Stimulated activated CD4-positive, alpha-beta T cell treated with anti-CD3 and anti-CD28 coated beads, TNF-alpha, amount 100 ng/mL, for 48 hours (primary cell): Measurements from ENCODE around the gene PRKAG2.

Experiments used
- DNase-seq, 3 donors: peaks; one replicate each; pipeline ENCODE4 v3.0.0-alpha.2; 2020; ENCODE audit warnings: low read depth in 3 of 3

The PRKAG2 gene

DNA sequence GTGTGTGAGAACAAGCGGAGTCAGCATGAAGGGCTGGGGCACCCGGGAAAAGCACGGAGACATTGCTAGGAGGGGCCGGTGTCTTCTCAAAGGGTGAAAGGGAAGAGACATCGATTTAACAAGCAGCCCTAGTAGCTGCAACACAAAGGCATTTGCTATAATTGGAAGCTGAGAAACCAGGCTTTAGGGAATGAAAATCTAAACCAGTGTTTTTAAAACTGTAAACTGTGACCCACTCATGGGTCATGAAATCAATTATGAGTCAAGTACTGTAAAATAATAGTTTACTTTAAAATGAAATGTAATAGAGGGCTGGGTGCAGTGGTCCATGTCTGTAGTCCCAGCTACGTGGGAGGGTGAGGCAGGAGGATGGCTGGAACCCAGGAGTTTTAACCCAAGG is 228.5 kb downstream of the PRKAG2 start:
- no peak for DNase-seq

DNA sequence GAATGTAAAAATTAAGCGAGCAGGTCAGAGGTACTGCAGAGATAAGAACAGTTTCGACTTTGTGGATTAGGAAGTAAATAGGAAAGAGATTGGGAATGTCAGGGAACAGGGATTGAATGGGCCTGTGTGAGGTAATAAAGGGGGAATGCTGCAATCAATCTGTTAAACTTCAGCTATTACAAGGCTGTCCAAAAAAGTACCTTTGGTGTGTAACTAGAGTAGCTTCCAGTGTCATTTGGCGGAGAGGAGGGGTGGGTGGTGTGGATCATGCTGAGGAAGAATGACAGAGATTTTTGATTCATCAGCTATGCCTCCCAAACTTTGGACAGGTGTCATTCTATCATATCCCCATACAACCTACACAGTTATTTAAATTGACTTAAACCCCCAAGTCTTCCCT is 229.0 kb downstream of the PRKAG2 start:
- DNase-seq = no peak

DNA sequence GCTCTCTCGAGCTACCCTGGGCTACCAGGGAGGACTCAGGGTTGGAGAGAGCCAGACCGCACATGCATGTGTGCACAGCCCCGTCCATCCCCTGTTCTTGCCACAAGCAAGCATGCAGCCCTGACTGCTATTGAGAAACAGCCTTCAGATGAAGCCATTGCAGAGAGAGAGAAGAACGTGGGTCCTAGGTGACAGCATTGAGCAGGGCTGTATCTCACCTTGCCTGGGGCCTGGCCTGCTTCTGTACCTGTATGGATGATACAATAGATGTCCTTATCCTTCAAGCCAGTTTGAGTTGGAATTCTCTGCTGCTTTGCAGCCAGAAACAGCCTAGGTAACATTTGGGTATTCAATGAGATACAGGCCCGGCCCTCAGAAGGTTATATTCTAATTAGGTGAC is 229.9 kb downstream of the PRKAG2 start:
- DNase-seq = no peak

DNA sequence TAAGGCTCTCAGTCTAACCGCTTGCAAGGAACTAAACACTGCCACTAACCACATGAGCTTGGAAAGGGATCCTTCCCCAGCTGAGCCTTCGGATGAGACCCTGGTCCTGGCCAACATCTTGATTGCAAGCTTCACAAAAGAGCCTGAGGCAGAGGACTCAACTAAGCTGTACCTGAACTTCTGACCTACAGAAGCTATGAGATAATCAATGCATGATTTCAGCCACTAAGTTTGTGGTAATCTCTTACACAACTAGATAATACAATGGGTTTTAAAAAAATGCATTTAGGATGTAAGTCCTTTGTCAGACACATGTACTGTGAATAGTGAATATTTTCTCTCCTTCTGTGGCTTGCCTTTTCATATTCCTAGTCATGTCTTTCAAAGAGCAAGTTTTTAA is 231.6 kb downstream of the PRKAG2 start:
- no peak for DNase-seq

DNA sequence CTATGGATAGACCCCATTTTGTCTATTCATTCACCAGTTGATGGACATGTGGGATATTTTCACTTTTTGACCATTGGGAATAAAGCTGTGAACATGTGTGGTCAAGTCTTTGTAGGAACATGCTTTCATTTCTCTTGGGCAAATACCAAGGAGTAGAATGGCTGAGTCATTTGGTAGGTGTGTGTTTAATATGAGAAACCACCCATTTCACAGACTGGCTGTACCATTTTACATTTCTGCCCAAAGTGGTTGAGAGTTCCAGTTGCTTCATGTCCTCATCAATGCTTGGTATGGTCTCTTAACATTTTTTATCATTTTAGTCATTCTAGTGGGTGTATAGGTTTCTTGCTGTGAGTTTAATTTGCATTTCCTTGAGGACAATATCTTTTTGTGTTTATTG is 232.4 kb downstream of the PRKAG2 start:
- no peak for DNase-seq

DNA sequence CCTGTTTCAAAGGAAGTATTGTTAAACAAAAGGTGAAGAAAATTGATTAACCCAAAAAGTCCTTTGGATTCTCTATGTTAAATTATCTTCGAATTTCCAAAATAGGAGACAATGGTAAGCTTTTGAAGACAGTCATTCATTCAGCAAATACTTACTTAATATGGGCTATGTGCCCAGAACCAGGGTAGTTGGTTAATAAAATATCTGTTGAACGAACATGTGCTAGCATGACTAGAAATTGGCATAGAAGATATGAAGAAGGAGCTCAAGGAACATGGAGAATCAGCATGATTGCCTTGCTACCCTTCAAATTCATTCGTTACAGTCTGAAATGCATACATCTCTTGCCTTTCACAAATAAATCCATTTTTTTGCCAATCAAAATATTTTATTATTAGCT is 234.2 kb downstream of the PRKAG2 start:
- no peak for DNase-seq

DNA sequence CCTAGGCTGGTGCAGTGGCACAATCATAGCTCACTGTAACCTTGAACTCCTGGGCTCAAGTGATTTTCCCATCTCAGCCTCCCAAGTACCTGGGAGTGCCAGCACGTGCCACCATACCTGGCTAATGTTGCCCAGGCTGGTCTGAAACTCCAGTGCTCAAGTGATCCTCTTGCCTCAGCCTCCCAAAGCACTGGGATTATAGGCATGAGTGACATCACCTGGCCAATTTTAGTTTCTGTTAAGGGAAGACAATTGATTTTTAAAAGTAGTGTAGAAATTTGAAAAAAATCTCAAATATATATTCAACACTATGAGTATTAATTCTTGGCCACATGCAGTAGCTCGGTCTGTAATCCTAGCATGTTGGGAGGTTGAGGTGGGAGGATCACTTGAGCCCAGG is 235.3 kb downstream of the PRKAG2 start:
- DNase-seq = no peak

DNA sequence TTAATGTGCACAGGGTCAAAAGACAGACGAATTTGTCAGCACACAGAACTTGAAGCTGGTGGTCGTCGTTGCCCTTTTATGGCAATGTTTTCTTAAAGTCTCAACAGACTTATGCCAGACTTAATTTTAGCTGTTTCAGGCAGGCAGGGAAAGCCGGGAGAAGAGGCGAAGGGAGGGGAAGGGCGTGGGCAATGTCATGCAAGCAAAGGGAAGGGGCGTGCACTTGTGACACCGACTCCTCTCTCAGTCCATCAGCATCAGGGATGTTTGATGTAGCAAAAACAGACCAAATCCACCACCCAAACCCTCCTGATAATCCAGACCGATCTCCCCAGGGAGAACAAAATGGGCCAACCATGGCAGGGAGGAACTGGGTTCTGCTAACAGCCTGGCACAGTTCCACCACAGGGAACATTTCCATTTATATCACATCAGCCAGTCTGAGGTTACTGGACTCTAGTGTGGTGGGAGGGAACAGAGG is 239.1 kb downstream of the PRKAG2 start:
- no peak for DNase-seq

DNA sequence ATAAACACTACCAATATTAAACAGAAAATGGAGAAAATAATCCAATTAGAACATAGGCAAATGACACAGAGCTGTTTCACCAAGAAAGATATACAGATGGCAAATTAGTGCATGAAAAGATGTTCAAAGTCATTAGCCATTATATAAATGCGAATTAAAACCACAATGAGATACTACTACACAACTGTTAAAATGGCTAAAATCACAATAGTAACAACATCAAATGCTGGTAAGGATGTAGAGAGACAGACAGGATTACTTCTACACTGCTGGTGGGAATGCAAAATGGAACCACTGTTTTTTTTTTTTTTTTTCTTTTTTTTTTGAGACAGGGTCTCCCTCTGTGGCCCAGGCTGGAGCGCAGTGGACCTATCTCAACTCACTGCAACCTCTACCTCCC is 242.3 kb downstream of the PRKAG2 start:
- no peak for DNase-seq

DNA sequence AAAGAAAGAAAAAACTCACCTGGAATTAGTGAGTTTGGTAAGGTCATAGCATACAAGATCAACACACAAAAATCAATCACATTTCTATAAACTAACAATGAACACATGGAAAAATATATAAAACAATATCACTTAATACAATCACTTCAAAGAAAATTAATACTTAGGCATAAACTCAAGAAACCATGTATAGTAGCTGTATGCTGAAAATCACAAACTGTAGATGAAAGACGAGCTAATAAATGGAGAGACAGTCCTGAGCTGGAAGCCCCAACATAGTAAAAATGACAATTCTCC is 243.5 kb downstream of the PRKAG2 start:
- DNase-seq = no peak

DNA sequence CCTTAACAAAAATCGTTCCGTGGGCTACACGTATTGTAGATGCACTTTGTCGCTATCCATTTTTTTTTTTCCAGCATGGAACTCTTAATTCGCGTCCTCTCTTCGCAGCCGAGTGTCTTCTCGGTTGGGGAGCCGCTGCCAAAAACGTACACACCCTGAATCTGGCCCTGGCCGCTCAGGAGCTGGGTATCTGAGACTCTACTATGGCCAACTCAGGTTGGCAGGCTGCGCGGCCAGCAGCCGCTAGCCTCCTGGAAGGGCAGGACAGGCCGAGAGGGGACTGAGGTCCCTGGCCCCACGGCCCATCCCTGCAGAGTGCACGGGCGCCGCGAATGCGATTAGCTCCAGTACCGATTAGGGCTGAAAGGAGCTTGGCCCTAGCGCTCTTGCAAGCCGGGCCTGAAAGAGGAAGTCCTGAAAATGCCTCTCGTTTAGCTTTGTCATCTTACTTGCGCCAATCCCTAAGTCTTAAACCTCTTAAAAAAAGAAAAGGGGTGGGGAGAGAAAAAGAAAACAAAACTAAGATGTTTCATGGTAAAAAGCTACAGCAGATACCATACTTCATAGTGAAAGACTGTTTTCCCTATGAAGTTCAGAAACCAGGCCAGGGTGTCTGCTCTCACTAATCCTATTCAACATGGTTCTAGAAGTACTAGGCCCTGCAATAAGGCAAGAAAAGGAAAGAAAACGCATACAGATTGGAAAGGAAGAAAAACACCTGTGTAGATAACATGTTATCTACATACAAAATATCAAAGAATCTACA is 244.0 kb downstream of the PRKAG2 start:
- peak in 2 of 3 donors; percentile 29 to 35 for DNase-seq

DNA sequence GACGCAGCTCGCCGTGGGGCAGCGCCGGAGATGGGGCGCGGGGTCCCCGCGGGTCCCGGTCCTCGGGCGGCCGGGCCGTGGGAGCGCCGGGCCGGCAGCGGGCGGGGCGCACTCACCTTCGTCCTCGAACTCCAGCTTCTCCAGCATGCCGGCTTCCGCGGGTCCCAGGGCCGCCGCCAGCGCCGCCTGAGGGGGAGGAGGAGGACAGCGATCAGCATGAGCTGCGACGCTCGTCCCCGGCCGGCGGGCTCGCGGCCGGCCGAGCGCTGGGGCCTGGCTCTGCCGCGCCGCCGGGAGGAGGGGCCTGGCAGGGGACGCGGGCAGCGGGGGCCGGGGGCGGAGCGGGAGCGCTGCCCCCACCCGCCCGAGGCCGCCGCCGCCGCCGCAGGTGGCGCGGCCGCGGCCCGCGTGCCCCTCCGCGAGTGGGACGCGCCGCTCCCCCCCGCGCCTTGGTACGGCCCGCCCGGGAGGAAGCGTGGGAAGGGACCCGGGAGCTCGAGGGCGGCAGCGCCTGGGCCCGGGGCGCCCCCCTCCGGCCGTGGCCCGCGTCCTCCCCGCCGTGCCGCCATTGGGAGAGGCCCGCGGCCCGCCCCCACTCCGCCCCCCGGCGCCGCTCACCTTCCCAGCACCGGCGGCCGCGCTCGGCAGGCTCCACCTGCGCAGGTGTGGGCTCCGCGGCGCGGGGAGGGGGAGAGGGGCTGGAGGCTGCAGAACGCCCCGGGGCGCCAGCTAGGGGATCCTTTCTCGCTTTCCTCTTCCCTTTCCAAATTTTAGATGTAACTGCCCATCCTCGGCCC is 244.8 kb downstream of the PRKAG2 start:
- DNase-seq = peak; percentile 63 to 82 (median 73)

DNA sequence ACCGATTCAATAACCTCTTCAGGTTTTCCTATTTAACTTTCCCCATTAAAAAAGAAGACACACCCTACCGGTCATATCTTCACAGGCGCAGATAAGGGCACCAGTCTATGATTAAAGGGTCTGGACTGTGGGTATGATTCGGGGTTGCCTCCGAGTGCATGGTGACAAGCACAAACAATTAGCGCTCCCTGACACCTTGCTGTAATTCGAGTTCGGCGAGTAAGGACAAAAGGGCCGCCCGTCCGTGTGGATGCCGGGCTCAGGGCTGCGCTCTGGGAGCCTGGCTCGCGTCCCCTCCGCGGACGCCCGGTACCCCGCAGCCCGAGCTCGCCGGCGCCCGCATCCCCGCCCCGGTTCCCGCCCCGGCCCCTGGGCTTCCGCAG is 245.4 kb downstream of the PRKAG2 start:
- peak in 2 of 3 donors; percentile 4 to 11 for DNase-seq

DNA sequence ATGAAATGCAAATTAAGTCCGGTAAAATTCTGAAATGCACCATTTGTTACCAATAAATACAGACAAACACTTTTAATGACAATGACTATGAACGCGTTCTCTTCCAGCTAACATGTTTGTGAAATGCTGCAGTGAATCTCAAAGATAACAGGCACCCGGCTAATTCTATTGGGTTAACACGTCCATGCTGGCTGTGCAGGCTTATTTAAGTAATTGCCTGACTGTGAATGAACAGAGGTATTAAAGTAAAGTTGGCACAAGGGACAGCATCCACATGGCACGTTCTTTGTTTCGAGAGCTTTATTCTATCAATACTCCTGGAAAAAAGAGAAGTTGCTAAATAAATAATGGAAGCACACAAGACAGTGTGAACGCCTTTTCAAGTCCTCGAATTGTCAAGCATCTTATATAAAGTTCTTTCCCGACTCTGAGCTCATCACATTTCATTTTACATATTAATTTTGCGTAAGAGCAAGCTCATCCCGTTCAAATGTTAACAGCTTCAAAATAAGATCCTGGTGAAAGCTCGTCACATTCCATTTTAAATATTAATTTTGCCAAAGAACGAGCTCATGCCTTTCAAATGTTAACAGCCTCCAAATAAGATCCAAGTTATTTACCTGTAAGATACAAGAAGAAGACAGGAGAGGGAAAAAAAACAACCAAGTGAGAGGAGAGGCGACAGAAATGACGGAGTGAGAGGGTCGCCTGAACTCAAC is 245.9 kb downstream of the PRKAG2 start:
- DNase-seq = no peak

DNA sequence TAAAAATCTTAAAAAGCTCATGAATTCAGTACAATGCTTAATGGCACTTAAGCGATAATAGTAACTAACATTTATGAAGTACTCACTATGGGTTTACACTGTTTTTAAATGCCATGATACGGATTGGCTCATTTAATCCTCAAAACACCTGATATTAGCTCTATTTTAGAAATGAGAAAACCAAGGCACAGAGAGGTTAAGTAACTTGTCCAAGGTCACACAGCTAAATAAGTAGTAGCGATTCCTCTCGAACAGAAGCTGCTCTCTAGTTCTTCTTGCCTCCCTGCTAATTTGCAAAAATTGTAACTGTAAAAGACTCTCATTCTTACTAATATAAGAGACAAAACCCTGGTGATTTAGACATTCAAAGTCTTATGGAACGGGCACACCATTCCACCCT is 246.6 kb downstream of the PRKAG2 start:
- DNase-seq = no peak

DNA sequence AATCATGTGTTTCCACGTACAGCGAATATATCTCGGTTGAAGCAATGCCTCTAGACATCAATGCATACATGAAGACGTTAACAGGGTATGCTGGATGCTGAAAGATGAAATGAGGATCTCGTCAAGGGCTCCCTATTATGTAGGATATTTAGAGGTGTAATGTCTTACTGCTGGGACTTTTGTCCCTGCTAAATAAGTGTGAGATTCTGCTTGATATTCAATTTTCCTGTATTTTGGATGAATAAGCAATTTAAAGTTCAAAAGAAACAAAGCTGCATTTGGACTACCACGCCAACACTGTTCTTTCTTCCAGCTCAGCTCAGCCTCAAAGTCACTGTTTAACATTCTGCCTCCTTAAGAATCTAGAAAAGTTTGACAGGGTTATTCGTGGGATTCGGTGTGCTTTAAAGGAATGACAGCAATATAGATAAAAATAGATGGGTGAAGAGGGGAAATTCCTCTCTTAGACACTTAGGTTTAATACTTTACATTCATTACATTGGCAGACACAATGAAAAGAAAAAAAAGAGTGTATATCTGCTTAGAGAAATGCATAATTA is 247.1 kb downstream of the PRKAG2 start:
- no peak for DNase-seq

DNA sequence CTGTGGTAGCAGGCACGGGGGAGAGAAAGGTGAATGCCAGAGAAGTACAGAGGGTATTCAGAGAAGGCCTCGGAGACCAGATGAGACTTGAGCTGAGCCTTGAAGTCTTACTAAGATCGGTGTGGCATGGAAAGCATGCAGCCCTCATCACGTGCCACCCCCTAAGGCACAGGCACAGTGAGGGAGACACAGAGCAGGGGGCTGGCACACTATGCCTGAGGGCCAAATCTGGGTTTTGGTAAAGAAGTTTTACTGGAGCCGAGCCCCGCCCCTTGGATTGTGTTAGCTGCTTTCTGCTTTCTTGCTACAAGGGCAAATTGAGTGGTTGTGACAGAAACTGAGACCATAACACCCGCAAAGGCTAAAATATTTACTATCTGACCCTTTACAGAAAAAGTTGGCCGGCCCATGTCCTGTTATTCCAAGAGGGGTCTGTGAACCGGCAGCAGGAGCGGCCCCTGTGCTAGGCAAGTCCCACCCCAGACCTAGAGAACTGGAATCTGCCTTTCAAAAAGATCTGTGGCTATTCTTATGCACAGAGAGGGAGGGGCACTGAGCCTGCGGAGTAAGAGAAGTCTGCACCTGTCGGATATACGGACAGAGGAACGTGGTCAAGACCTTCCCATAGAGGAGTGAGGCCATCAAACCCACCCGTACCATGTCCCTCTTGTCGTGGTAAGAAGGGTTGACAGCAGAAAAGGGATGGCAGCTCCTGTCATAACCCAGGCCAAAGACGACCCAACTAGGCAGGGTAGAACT is 247.9 kb downstream of the PRKAG2 start:
- no peak for DNase-seq

DNA sequence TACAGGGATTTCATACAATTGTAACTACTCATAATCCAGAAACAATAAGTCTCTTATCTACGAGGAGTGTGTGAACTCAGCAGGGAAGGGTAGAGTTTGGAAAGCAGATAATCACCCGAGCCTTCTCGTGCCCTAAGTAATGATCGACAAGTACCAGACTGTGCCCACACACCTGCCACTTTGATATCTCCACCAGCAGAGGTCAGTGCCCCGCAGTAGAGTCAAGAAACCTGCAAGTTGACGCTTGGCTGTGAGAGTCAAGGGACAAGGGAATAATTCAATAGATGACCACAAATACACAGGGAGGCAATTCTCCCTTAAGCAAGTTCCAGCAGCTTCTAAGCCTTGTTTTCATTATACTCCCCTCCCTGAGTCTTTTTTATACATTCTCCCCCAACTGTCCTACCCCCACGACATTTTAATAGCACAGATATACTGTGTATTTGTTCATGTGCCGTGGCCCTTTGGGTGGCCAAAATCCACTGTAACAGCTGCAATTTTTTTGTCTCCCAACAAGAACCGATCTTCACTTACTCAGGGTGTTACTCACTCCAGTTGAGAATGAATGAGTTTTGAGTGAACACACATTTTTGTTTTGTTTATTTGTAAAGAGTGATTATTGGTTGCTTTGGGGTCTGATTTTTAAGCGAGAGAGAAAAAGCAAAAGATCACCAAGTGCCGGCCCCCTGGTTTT is 250.3 kb downstream of the PRKAG2 start:
- peak in 1 of 3 donors; percentile 7 for DNase-seq

DNA sequence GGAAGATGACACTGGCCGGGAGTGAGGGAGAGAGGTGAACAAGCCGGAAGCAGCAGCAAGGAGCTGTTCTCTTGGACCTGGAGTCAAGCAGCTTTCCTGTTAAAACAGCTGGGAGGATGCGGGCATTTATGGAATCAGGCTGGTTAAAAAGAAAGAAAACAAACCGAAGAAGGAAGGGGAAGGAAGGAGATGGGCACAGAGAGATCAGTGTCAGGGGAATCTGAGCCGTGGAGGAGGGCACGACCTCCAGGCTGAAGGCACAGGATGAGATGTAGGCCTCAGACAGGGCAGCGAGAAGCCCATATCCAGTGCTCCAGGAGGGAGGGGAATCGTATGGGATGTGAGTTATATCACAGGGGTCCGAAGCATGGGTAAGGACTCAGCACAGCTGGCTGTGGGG is 251.3 kb downstream of the PRKAG2 start:
- DNase-seq = no peak

DNA sequence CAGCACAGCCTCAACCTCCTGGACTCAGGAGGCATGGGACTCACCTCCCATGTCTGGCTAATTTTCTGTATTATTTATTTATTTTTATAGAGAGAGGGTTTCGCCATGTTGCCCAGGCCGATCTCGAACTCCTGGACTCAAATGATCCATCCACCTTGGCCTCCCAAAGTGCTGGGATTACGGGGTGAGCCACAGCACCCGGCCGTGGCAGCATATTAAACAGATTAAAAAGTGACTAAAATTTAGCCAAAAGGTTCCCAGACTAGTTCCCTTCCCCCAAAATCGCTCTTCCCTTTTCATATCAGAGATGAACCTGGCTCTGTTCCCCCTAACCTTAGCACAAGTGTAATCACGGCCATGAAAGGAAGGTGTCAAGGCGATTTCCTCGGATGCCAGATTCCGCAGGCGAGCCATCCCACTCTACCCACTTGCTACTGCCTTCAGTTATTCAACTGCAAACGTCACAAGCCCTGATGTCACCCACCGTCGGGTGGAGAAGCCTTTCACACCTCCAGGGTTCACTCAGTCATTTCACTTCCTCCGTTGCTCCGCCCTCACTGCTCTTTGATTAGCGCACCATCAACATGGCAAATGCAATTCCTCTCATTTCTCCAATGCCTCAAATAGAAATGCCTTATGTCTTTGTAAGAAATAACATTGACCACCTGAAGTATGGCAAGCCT is 252.5 kb downstream of the PRKAG2 start:
- no peak for DNase-seq
